Measurements from ENCODE around the gene HBEGF.

The HBEGF gene

DNA sequence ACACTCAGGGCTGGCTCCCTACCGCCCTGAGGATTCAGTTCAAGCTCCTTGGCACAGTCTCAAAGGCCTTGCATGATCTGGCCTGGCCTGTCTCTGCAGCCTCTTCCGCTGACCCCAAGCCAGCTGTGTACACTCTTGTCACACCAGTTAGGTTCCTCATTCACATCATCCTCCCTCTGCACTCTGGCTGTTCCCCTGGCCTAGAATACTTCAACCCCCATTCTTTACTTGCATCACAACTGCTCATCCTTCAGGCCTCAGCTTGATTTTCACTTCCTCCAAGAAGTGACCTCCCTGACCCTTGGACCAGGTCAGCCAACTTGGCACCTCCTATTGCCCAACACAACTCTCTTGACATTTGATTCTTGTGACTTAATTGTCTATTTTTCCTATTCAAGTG is 24.6 kb downstream of the HBEGF start:
- TF ChIP-seq, protein P1, sequence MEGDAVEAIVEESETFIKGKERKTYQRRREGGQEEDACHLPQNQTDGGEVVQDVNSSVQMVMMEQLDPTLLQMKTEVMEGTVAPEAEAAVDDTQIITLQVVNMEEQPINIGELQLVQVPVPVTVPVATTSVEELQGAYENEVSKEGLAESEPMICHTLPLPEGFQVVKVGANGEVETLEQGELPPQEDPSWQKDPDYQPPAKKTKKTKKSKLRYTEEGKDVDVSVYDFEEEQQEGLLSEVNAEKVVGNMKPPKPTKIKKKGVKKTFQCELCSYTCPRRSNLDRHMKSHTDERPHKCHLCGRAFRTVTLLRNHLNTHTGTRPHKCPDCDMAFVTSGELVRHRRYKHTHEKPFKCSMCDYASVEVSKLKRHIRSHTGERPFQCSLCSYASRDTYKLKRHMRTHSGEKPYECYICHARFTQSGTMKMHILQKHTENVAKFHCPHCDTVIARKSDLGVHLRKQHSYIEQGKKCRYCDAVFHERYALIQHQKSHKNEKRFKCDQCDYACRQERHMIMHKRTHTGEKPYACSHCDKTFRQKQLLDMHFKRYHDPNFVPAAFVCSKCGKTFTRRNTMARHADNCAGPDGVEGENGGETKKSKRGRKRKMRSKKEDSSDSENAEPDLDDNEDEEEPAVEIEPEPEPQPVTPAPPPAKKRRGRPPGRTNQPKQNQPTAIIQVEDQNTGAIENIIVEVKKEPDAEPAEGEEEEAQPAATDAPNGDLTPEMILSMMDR (IDR thresholded peaks at IDR 0.05; ENCODE audit: low read depth, low read length, missing control alignments): no peak
- H3K4me3 ChIP-seq (replicated peaks; ENCODE audit: low read depth, low read length): no peak overlapping the region

DNA sequence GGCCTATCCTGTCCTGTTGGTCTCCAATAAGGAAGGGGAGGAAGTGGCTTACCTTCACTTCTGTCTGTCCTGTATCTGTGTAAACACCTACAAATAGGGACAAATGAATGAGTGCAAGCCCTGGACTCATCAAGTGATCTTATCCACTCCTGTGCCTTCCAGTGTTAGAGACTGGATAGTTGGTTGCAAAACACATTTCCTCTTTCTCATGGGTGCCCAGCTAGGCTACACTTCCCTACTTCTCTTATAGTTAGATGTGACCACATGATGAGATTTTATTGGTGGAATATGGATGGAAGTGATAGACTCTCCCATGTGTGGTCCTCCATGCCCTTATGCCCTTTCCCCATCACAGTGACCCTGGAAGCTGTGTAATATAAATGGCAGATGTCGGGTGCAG is 26.6 kb downstream of the HBEGF start:
- TF ChIP-seq, protein P1 (IDR thresholded peaks at IDR 0.05; ENCODE audit: low read depth, low read length, missing control alignments): no peak
- no peak overlapping the region for H3K4me3 ChIP-seq (replicated peaks; ENCODE audit: low read depth, low read length)
- DNase-seq (ENCODE audit: extremely low read depth, low read depth): no peak

More for the DNA sequence above, 24.6 kb downstream of the HBEGF start:
- DNase-seq (ENCODE audit: extremely low read depth, low read depth): no peak

DNA sequence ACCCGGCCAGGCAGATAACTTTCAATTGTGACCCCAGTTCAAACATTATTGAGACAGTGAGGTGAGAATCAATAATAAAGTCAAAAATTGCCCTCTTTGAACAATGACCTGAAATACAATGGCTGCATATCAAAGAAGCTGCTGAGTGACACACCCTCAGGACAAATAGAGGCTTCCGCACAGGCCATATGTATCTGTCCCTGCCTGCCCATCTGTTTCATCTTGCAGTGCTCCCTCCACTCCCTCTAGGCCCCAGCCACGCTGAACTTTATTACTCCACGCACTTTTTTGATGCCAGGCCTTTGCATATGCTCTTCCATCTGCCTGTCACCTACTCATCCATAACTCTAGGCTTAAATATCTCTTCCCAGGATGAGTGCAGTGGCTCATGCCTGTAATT is 27.6 kb downstream of the HBEGF start:
- no peak for DNase-seq (ENCODE audit: extremely low read depth, low read depth)
- no peak overlapping the region for H3K4me3 ChIP-seq (replicated peaks; ENCODE audit: low read depth, low read length)
- TF ChIP-seq, protein P1 (IDR thresholded peaks at IDR 0.05; ENCODE audit: low read depth, low read length, missing control alignments): no peak

DNA sequence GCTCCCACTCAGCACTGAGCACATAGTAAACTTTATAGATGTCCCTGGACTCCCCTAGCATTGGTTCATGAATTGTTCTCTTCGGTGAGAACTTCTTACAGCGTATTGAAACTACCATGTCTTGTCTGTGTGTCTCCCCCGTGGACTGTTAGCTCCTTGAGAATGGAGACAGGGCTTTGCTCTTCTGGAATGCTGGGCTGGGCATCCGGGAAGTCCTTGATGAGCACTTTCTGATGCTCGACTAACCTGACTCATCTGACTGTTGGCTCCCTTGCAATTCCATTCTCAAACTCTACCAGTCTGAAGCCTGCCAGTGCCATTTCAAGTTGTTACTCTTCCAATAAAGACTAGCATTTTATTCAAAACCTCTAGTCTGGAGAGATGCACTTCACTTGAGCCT is 28.5 kb downstream of the HBEGF start:
- no peak overlapping the region for H3K4me3 ChIP-seq (replicated peaks; ENCODE audit: low read depth, low read length)
- no peak for DNase-seq (ENCODE audit: extremely low read depth, low read depth)
- TF ChIP-seq, protein P1 (IDR thresholded peaks at IDR 0.05; ENCODE audit: low read depth, low read length, missing control alignments): no peak

DNA sequence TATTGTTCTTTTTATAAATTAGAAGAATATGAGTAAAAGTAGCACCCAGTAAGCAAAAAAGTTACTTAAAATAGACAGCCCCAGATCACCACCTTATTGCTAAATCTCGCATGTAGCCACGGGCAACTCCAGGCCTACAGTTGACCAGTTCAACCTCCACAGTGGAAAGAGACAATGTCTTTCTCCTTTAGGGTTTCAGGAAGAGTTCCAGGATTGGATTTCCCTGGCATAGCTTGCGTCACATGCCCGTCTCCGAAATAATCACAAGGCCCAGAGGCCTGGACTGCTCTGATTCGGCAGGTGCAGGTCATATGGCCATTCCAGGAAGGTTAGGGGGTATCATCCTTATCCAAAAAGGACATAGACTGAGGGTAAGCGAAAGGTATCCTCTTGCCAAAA is 33.6 kb downstream of the HBEGF start:
- no peak overlapping the region for H3K4me3 ChIP-seq (replicated peaks; ENCODE audit: low read depth, low read length)
- DNase-seq (ENCODE audit: extremely low read depth, low read depth): no peak
- TF ChIP-seq, protein P1 (IDR thresholded peaks at IDR 0.05; ENCODE audit: low read depth, low read length, missing control alignments): no peak

DNA sequence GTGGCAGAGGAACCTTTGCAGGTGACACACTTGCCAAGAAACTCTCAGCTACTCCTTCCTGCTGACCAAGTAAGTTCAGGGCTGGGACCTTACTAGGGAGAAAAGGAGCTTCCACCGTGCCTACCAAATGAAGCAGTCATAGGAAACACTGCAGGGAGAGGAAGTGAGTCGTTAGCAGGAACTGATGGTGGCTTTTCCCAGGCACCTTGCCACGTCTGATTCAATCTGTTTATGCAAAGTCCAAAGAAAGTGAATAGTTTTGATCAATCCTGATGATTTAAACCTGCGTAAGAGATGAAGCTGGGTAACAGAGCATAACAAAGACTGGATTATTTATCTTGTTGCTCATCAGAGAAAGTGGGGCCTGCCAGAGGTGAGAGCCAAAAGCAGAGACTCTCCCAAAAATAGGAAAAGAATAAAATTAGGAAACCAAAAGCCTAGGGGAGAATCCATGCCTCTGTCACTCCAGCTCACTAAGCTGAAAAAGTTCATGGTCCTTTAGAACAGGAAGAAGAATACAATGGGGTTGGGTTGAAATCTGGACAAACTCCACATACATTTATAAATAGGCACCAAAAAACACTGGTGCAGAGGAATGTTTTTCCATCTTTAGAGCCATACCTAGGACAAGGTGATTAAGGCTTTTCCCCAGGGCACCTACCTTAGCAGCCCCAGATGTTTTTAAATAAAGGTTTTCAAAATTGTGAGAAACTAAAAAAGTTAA is 34.2 kb downstream of the HBEGF start:
- peak; percentile 47 for DNase-seq (ENCODE audit: extremely low read depth, low read depth)
- no peak overlapping the region for H3K4me3 ChIP-seq (replicated peaks; ENCODE audit: low read depth, low read length)
- TF ChIP-seq, protein P1 (IDR thresholded peaks at IDR 0.05; ENCODE audit: low read depth, low read length, missing control alignments): no peak

DNA sequence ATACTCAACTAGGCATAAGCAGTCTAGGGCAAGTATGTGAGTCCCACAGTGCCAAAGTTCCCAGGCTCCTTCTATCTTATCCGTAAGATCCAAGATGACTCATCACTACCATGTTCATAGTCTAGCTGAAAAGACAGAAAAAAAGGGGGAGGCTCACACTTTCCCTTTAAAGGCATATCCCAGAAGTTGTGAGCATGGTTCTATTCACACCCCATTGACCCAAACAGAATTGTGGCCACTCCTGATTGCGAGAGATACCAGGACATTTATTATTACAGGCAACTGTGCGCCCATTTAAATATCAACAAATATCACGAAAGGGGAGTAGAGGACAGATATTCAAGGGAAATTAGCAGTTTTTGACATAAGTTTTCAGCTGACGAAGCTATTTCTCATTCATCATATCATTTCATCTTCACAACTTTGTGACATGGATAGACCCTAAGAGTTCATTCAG is 35.4 kb downstream of the HBEGF start:
- peak; percentile 65 for DNase-seq (ENCODE audit: extremely low read depth, low read depth)
- TF ChIP-seq, protein P1 (IDR thresholded peaks at IDR 0.05; ENCODE audit: low read depth, low read length, missing control alignments): no peak
- H3K4me3 ChIP-seq (replicated peaks; ENCODE audit: low read depth, low read length): no peak overlapping the region
